GM12873 (cell line): ENCODE measurements around the gene CDH6.

Experiments used
- TF ChIP-seq, protein P1 (sequence below): IDR thresholded peaks from 2 replicates; pipeline ENCODE4 v1.5.1; 2012; ENCODE audit warnings: low read depth, mild to moderate bottlenecking, moderate library complexity, low read length, control low read depth; ENCODE audit not compliant: insufficient read depth; ENCODE audit errors: missing control alignments

Gene CDH6

DNA sequence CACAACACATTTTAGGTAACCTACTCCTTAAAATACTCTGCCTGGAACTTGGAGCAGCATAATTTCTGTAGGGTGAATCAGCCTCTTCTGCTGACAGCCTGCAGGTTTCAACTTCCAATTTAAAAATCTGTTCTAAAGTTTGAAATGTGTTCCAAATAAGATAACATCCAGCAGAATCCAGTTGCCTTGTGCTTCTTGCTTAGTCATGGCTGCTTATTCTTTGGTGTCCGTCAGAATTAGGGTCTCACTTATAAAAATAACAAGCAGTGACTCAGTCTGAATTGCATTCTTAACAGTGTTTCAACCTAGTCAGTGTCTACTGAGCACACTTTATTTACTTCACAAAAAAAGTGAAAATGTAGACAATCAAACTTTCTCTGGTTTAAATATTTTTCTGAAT, 3.7 kb downstream of the CDH6 start:
- TF ChIP-seq, protein P1, sequence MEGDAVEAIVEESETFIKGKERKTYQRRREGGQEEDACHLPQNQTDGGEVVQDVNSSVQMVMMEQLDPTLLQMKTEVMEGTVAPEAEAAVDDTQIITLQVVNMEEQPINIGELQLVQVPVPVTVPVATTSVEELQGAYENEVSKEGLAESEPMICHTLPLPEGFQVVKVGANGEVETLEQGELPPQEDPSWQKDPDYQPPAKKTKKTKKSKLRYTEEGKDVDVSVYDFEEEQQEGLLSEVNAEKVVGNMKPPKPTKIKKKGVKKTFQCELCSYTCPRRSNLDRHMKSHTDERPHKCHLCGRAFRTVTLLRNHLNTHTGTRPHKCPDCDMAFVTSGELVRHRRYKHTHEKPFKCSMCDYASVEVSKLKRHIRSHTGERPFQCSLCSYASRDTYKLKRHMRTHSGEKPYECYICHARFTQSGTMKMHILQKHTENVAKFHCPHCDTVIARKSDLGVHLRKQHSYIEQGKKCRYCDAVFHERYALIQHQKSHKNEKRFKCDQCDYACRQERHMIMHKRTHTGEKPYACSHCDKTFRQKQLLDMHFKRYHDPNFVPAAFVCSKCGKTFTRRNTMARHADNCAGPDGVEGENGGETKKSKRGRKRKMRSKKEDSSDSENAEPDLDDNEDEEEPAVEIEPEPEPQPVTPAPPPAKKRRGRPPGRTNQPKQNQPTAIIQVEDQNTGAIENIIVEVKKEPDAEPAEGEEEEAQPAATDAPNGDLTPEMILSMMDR, result no peak

DNA sequence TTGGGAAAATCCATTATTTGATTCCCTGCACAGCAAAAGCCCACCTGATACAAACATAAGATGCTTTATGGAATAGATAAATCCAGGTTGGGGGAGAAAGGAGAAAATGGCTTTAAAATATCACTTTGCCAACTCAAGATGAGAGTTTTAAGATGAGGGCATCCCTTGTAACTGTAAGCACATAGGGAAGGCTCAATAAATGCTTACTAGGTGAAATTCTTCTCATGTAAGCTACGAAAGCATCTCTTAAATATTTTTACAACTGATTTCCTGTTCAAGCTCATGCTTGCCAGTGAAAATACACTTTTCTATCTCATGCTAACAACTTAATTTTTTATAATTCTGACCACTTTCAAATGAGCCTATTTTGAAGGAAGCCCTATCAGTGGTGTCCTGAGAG, 11.5 kb downstream of the CDH6 start:
- TF ChIP-seq, protein P1, result no peak

GRCh38 chr5:31208043-31208442, 14.6 kb downstream of the CDH6 start:
- TF ChIP-seq, protein P1, result no peak

- TF ChIP-seq, protein P1, result no peak
These were observed 15.8 kb downstream of the CDH6 start for GRCh38 chr5:31209334-31209733.

- TF ChIP-seq, protein P1, result no peak
These were observed 17.6 kb downstream of the CDH6 start for GRCh38 chr5:31211098-31211497.

DNA sequence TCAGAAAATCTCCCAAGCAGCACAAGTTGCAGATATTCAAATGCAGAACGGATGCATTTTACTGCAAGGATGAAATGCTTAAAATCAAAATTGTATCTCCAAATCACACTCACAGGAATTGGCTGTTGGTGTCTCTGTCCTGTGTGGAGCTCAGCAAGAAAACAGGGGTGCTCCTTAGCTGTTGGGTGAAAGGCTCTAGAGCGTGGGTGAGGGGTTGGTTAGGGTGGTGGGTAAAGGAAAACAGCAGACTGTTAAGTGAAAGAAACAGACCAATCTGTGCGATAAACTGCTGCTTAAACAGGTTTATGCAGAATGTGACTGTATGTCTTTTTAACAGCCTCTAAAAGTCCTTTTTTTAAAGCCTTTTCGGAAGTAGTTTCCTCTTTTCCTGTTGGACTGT, 19.8 kb downstream of the CDH6 start:
- TF ChIP-seq, protein P1, result no peak

DNA sequence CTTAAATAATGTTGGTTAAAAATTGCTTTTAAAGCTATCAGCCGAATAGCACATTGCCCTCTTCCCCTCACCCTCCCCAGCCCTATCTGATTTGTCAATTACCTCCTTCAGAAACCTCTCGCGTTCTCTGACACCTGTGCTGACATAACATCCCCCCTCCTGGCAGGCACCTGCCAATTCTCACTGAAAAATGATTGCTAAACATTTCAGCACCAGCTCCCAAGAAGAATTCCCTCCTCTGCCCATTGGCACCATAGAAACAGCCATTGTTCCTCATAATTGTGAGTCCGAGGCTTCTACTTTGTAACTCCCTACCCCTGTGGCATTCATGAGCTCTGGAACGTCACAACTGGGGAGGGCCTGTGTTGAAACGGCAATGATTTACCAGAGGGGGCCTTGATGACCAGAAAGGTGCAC, 20.2 kb downstream of the CDH6 start:
- TF ChIP-seq, protein P1, result no peak
